Esophagus muscularis mucosa (tissue), 4 donors: ENCODE data around the gene DCP1B. TPM values are rescaled to one million over a fixed set of nuclear protein-coding genes. Genes with fewer than 3 reads are reported as not detected.

Experiments used
- DNase-seq: peaks from one replicate; pipeline ENCODE4 v3.0.0-alpha.2; 2017; ENCODE audit errors: extremely low spot score
- H3K27ac ChIP-seq, 4 donors: fragments of 200-600 bp; sonication (generic); replicated peaks in 1 of 4; 1 replicate in 3 of 4; 2 replicates in 1 of 4; pipeline ENCODE4 v1.5.1; 2016 to 2019; ENCODE audit warnings: mild to moderate bottlenecking in 1 of 4
- H3K27me3 ChIP-seq, 4 donors: fragments of 200-600 bp; sonication (generic); one replicate each; pipeline versions ENCODE4 v1.5.1 to v1.6.0; 2016 to 2019
- H3K36me3 ChIP-seq, 4 donors: fragments of 200-600 bp; sonication (generic); one replicate each; pipeline ENCODE4 v1.5.1; 2016 to 2019
- H3K4me1 ChIP-seq, 4 donors: fragments of 200-600 bp; sonication (generic); one replicate each; pipeline ENCODE4 v1.5.1; 2016 to 2019
- H3K4me3 ChIP-seq, 4 donors: fragments of 200-600 bp; sonication (generic); 1 replicate in 2 of 4; 2 replicates in 2 of 4; pipeline ENCODE4 v1.5.1; 2016 to 2019; ENCODE audit warnings: mild to moderate bottlenecking in 4 of 4, moderate library complexity in 1 of 4
- H3K9me3 ChIP-seq, 4 donors: fragments of 200-600 bp; sonication (generic); 1 replicate in 3 of 4; 2 replicates in 1 of 4; pipeline ENCODE4 v1.5.1; 2016 to 2019
- CTCF ChIP-seq, 3 experiments: fragments of 200-600 bp in 2 of 3; fragments of 450-650 bp in 1 of 3; sonication (generic) in 2 of 3; IDR thresholded peaks; one replicate each; pipeline ENCODE4 v1.5.1; 2017 to 2019; ENCODE audit warnings: antibody characterized with exemption in 3 of 3, mild to moderate bottlenecking in 2 of 3, moderate library complexity in 1 of 3
- EP300 ChIP-seq: sonication (generic); formaldehyde crosslinking; IDR thresholded peaks from one replicate; pipeline ENCODE4 v1.6.1; 2017; ENCODE audit warnings: antibody characterized with exemption
- POLR2A ChIP-seq: fragments of 450-650 bp; IDR thresholded peaks from one replicate; pipeline ENCODE4 v1.6.1; 2017; ENCODE audit warnings: antibody characterized with exemption, moderate library complexity, mild to moderate bottlenecking, low read depth
- POLR2AphosphoS5 ChIP-seq, 2 donors: sonication (generic); formaldehyde crosslinking; IDR thresholded peaks; one replicate each; pipeline ENCODE4 v1.6.1; 2017; ENCODE audit warnings: antibody characterized with exemption in 2 of 2
- WGBS: methylation state at CpG from one replicate; pipeline ENCODE4 v1.1.5; 2018; 5-methylcytosine and 5-hydroxymethylcytosine counted together
- intact Hi-C: fragments of 100-400 bp; cut with DNase I; formaldehyde crosslinking; loops from one replicate; pipeline ENCODE4 v1.15.1; 2023
- total RNA-seq, 4 donors: library from RNA; depleted of rRNA; stranded (reverse); fragments of >200 nt; gene quantifications; one replicate each; pipeline versions ENCODE4 v1.1.0 to v1.2.1, GENCODE V29; 2016

DCP1B gene
- total RNA-seq, 4 donors from 2014 or later = 22.0 to 26.5 (median 24.4) TPM

GRCh38 chr12:1974812-1975211, 29.4 kb downstream of the DCP1B start:
- Histone ChIP-seq H3K9me3 (no peaks in the 10 kb centered on the region), H3K36me3 (no peaks in the 10 kb centered on the region), H3K4me1 (peaks cover 4 to 89% (median 85%) of the 10 kb centered on the region in 4 donors), H3K27ac (peak overlapping the region; percentile 82 to 90 (median 89)), H3K27me3 (no peaks in the 10 kb centered on the region), H3K4me3 (no peak overlapping the region)
- intact Hi-C loops = no loop called here
- no peak for DNase-seq
- TF ChIP-seq EP300 = no peak
- no peak for TF ChIP-seq CTCF (IDR thresholded peaks at IDR 0.05)
- WGBS = 50% methylated on average over 1 of the region's 1 CpG

DNA sequence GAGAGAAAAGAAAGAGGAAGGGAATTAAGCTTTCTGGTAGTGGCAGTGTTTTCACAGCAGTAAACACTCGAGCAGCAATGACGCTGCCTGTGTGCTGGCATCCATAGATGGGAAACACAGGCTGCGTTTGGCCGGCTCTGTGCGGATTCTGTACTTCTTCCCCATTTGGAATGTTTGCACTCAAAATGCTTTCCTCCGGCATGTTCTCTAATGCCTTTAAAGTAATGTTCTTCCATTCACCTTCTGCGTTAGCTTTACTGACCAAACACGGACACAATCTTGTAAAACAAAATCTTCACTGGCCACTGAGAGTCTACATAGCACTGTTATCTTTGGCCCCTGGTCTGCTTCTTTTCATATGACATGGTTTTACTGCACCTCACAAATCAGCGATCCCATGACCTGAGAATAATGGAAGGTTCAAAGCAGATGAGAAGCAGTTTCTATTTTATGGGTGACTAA, 31.4 kb downstream of the DCP1B start:
- TF ChIP-seq CTCF (IDR thresholded peaks at IDR 0.05) = no peak
- no peak for TF ChIP-seq POLR2A
- TF ChIP-seq POLR2AphosphoS5 (IDR thresholded peaks at IDR 0.05) = peak; percentile 75 to 87
- TF ChIP-seq EP300 = peak; percentile 79
- no peak for DNase-seq
- WGBS = 32% methylated on average over 9 of the region's 9 CpGs
- Histone ChIP-seq H3K4me1 (peaks cover 9 to 89% (median 85%) of the 10 kb centered on the region in 4 donors), H3K27ac (peak overlapping the region; percentile 82 to 90 (median 89)), H3K36me3 (no peaks in the 10 kb centered on the region), H3K27me3 (no peaks in the 10 kb centered on the region), H3K4me3 (peak overlapping the region; percentile 12 to 37 (median 23)), H3K9me3 (no peaks in the 10 kb centered on the region)
- intact Hi-C loops = no loop called here

DNA sequence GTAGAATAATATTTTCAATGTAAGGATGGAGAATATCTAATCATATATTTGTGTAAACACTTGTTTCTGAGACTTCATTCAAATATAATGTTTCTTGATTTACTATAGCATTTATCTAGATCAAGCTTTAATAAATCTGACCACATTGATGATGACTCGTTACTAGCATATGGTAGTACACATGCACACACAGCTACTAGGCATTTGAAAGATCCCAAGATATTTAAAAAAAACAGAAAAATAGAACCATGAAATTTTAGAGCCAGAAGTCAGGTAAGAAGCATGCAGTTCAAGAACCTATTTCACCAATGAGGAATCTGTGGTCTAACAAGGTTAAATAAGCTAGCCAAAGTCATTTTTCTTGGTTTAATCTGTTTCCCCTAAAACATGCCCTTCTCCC, 32.0 kb downstream of the DCP1B start:
- intact Hi-C loops = no loop called here
- no peak for DNase-seq
- 64% methylated on average over 1 of the region's 1 CpG for WGBS

DNA sequence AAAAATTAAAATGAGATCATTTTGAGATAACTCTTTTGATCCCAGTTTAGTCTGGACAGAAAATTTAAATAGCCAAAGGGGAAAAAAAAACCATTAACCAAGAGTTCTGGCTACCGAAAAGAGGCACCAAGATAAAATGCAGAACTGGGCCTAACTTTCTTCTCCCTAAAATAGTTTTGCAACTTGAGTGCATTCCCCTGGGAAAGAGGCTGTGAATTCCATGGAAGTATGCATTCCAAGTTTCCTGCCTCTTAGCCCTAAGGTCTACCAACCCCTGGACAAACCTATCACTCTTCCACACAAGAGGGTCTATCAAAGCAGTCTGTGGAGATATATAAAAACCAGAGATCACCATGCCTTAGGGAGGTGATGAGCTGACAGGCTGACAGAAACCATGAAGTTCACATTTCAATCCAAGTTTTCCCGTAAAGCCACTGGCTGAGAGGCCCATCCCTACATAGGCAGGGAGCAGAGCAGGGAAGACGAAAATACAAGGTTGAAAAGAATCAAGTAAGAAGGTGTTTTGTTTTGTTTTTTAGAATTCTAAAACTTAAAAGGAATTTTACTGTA, 33.8 kb downstream of the DCP1B start:
- H3K4me3 ChIP-seq = no peak overlapping the region

More for the DNA sequence above, 32.0 kb downstream of the DCP1B start:
- TF ChIP-seq POLR2A (no peak), POLR2AphosphoS5 (IDR thresholded peaks at IDR 0.05) (no peak), CTCF (IDR thresholded peaks at IDR 0.05) (no peak), EP300 (no peak)
- H3K27me3 ChIP-seq = no peaks in the 10 kb centered on the region
- no peaks in the 10 kb centered on the region for H3K9me3 ChIP-seq
- H3K27ac ChIP-seq = peak overlapping the region; percentile 82 to 90 (median 89)
- H3K36me3 ChIP-seq = no peaks in the 10 kb centered on the region
- H3K4me1 ChIP-seq = peaks cover 9 to 89% (median 84%) of the 10 kb centered on the region in 4 donors
- H3K4me3 ChIP-seq = peak overlapping the region in 3 of 4 donors; percentile 12 to 28 (median 18)

More for the DNA sequence above, 33.8 kb downstream of the DCP1B start:
- no peak for DNase-seq
- intact Hi-C loops = no loop called here
- Histone ChIP-seq H3K4me1 (peaks cover 9 to 84% (median 80%) of the 10 kb centered on the region in 4 donors), H3K36me3 (peaks cover 0 to 11% (median 4%) of the 10 kb centered on the region in 4 donors), H3K27ac (peak overlapping the region; percentile 82 to 90 (median 89)), H3K9me3 (no peaks in the 10 kb centered on the region), H3K27me3 (no peaks in the 10 kb centered on the region)
- TF ChIP-seq EP300 (no peak), POLR2AphosphoS5 (IDR thresholded peaks at IDR 0.05) (no peak), CTCF (IDR thresholded peaks at IDR 0.05) (no peak), POLR2A (no peak)
- WGBS = 83% methylated on average over 3 of the region's 3 CpGs
